Calu3 (cell line): Measurements from ENCODE around the gene KRT6A. TPM values are rescaled to one million over a fixed set of nuclear protein-coding genes. Genes with fewer than 3 reads are reported as not detected.

Experiments used
- BruUV-seq: library from RNA; stranded (reverse); fragments of 400-500 nt; replicated peaks from 2 replicates; lab custom pipeline; 2021; lab: Mats Ljungman, UMichigan
- CTCF ChIA-PET: fragments of 300-600 bp; sonication (Branson Sonifier 250); formaldehyde crosslinking; loops from one replicate; lab custom pipeline; 2022; ENCODE audit warnings: antibody characterized with exemption; lab: Charles Lee
- DNase-seq: peaks from one replicate; pipeline ENCODE4 v3.0.0; 2022
- H3K27ac Mint-ChIP-seq: one replicate; pipeline ENCODE4 v1.8.0; 2022; ENCODE audit warnings: mixed read lengths; ENCODE audit not compliant: unreplicated experiment
- H3K27me3 Mint-ChIP-seq: one replicate; pipeline ENCODE4 v1.8.0; 2022; ENCODE audit warnings: mixed read lengths; ENCODE audit not compliant: unreplicated experiment
- H3K36me3 Mint-ChIP-seq: one replicate; pipeline ENCODE4 v1.8.0; 2022; ENCODE audit warnings: mild to moderate bottlenecking, moderate library complexity, mixed read lengths; ENCODE audit not compliant: insufficient read depth, unreplicated experiment
- H3K4me1 Mint-ChIP-seq: one replicate; pipeline ENCODE4 v1.8.0; 2022; ENCODE audit warnings: mild to moderate bottlenecking, low read depth, mixed read lengths; ENCODE audit not compliant: unreplicated experiment
- H3K4me3 Mint-ChIP-seq: one replicate; pipeline ENCODE4 v1.8.0; 2022; ENCODE audit warnings: mild to moderate bottlenecking, low read depth, moderate library complexity, mixed read lengths; ENCODE audit not compliant: unreplicated experiment
- H3K9me3 Mint-ChIP-seq: one replicate; pipeline ENCODE4 v1.8.0; 2022; ENCODE audit warnings: low read depth, mixed read lengths; ENCODE audit not compliant: unreplicated experiment
- intact Hi-C: fragments of 100-400 bp; cut with micrococcal nuclease; formaldehyde crosslinking; loops from one replicate; pipeline ENCODE4 v1.10.0; 2022; ENCODE audit not compliant: unreplicated experiment
- total RNA-seq: library from RNA; stranded (reverse); gene quantifications from 2 replicates; pipeline ENCODE4 v1.2.3, GENCODE V29; 2022
- TF ChIP-seq, protein P1 (sequence below): fragments of 200-600 bp; IDR thresholded peaks from one replicate; pipeline ENCODE4 v1.8.0; 2022; ENCODE audit warnings: antibody characterized with exemption; ENCODE audit not compliant: unreplicated experiment

The KRT6A gene
- total RNA-seq, 1 experiment from 2014 or later = 0.24 TPM

- no TSS peak for BruUV-seq
- Mint-ChIP-seq H3K4me1 (no peaks in the 10 kb centered on the region), H3K27me3 (no peaks in the 10 kb centered on the region), H3K9me3 (no peaks in the 10 kb centered on the region), H3K27ac (no peak overlapping the region), H3K36me3 (no peaks in the 10 kb centered on the region), H3K4me3 (no peak overlapping the region)
- TF ChIP-seq, protein P1, sequence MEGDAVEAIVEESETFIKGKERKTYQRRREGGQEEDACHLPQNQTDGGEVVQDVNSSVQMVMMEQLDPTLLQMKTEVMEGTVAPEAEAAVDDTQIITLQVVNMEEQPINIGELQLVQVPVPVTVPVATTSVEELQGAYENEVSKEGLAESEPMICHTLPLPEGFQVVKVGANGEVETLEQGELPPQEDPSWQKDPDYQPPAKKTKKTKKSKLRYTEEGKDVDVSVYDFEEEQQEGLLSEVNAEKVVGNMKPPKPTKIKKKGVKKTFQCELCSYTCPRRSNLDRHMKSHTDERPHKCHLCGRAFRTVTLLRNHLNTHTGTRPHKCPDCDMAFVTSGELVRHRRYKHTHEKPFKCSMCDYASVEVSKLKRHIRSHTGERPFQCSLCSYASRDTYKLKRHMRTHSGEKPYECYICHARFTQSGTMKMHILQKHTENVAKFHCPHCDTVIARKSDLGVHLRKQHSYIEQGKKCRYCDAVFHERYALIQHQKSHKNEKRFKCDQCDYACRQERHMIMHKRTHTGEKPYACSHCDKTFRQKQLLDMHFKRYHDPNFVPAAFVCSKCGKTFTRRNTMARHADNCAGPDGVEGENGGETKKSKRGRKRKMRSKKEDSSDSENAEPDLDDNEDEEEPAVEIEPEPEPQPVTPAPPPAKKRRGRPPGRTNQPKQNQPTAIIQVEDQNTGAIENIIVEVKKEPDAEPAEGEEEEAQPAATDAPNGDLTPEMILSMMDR = no peak
- no peak for DNase-seq
- intact Hi-C loops = no loop called here
- CTCF ChIA-PET = no interaction called here
Measured at GRCh38 chr12:52530905-52531304, 37.8 kb upstream of the KRT6A start.

GRCh38 chr12:52530366-52530765 is 37.3 kb upstream of the KRT6A start:
- Mint-ChIP-seq H3K4me1 (no peaks in the 10 kb centered on the region), H3K27ac (no peak overlapping the region), H3K9me3 (no peaks in the 10 kb centered on the region), H3K27me3 (no peaks in the 10 kb centered on the region), H3K4me3 (no peak overlapping the region), H3K36me3 (no peaks in the 10 kb centered on the region)
- BruUV-seq = no TSS peak
- CTCF ChIA-PET = no interaction called here
- DNase-seq = no peak
- intact Hi-C loops = no loop called here
- TF ChIP-seq, protein P1 = no peak

DNA sequence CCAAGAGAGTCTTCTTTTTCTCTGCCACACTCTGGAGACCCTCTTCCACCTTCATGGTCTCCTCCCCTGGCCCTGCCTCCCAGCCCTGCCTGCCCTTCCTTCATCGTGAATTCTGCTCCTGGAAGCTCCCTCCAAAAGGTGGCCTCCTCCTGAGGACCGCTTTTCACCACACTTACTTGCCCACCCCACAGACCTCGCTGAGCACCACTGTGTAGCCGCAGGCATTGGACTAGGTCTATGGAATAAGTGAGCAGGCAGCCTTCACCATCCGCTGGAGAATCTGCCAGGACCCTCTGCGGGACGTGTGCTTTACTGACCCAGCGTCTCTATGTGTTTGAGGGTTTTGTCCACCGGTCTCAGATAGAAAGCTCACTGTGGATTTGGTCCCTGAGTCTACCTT is 36.8 kb upstream of the KRT6A start:
- intact Hi-C loops = no loop called here
- TF ChIP-seq, protein P1 = no peak
- no peak for DNase-seq
- no TSS peak for BruUV-seq
- no peaks in the 10 kb centered on the region for H3K27me3 Mint-ChIP-seq
- H3K36me3 Mint-ChIP-seq = no peaks in the 10 kb centered on the region
- CTCF ChIA-PET = no interaction called here
- no peak overlapping the region for H3K27ac Mint-ChIP-seq
- H3K4me3 Mint-ChIP-seq = no peak overlapping the region
- H3K4me1 Mint-ChIP-seq = no peaks in the 10 kb centered on the region
- no peaks in the 10 kb centered on the region for H3K9me3 Mint-ChIP-seq

GRCh38 chr12:52529417-52529816 is 36.4 kb upstream of the KRT6A start:
- Mint-ChIP-seq H3K36me3 (no peaks in the 10 kb centered on the region), H3K27ac (no peak overlapping the region), H3K4me3 (no peak overlapping the region), H3K27me3 (no peaks in the 10 kb centered on the region), H3K9me3 (no peaks in the 10 kb centered on the region), H3K4me1 (no peaks in the 10 kb centered on the region)
- BruUV-seq = no TSS peak
- intact Hi-C loops = no loop called here
- CTCF ChIA-PET = no interaction called here
- no peak for DNase-seq
- TF ChIP-seq, protein P1 = no peak
